ENCODE measurements around the gene PAPLN.
"Not testable (repeated sequence)": the region's sequence is repeated elsewhere in the genome, so short reads cannot be mapped to it uniquely, and the experiment has no call there.

The PAPLN gene

DNA sequence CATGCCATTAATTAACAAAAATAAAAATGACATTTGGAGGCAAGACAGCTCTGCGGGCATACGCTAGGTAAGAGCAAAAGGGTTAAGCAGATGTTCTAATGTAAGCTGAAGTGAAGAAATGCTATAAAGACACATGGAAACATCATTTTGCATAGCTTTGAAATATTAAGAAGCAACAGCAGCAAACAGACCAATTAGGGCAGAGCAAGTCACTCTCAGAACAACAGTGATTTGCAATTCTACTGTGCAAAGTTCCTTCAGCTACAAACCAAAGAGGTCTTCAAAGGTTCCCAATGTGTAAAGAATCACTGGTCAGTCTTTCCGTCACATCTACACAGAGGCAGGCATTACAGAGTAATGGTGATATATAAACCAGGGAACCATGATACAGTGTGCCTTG lies 68.2 kb downstream of the PAPLN start:
- Histone ChIP-seq H3K27ac (ENCODE audit: low read depth, low read length) (no peak overlapping the region), H3K4me1 (ENCODE audit: control insufficient read depth, insufficient read depth, low read length) (no peaks in the 10 kb centered on the region), H3K36me3 (ENCODE audit: control insufficient read depth, insufficient read depth, low read length) (no peaks in the 10 kb centered on the region), H3K4me3 (ENCODE audit: low read length) (no peak overlapping the region), H3K27me3 (ENCODE audit: control insufficient read depth, insufficient read depth, low read length) (no peaks in the 10 kb centered on the region), H3K9ac (ENCODE audit: low read length) (no peak overlapping the region)

DNA sequence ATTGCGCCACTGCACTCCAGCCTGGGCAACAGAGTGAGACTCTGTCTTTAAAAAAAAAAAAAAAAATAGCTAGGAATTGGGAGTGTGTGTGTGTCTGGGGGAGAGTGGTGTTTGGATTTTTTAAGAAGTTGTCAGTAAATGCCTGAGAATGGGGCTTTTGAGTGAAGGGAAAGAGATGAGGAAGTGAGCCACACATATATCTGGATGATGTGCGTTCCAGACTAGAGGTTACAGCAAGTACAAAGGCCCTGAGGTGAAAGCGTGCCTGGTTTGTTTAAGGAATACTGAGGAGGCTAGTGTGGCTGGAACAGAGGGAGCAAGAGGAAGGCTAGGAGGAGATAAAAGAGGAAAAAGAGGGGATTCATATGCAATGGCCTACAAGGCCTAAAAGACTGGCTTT lies 70.0 kb downstream of the PAPLN start:
- H3K4me1 ChIP-seq (ENCODE audit: control insufficient read depth, insufficient read depth, low read length): no peaks in the 10 kb centered on the region
- no peaks in the 10 kb centered on the region for H3K36me3 ChIP-seq (ENCODE audit: control insufficient read depth, insufficient read depth, low read length)
- no peaks in the 10 kb centered on the region for H3K27me3 ChIP-seq (ENCODE audit: control insufficient read depth, insufficient read depth, low read length)

DNA sequence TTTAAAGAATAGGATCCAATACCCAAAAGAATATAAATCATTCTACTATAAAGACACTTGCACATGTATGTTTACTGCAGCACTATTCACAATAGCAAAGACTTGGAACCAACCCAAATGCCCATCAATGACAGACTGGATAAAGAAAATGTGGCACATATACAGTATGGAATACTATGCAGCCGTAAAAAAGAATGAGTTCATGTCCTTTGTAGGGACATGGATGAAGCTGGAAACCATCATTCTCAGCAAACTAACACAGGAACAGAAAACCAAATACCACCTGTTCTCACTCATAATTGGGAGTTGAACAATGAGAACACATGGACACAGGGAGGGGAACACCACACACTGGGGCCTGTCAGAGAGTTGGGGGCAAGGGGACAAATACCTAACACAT lies 71.9 kb downstream of the PAPLN start:
- H3K4me3 ChIP-seq (ENCODE audit: low read length); H3K27me3 ChIP-seq (ENCODE audit: control insufficient read depth, insufficient read depth, low read length); H3K36me3 ChIP-seq (ENCODE audit: control insufficient read depth, insufficient read depth, low read length); H3K9ac ChIP-seq (ENCODE audit: low read length); H3K27ac ChIP-seq (ENCODE audit: low read depth, low read length); H3K4me1 ChIP-seq (ENCODE audit: control insufficient read depth, insufficient read depth, low read length): not testable (repeated sequence)

More for the DNA sequence above, 70.0 kb downstream of the PAPLN start:
- no peak overlapping the region for H3K4me3 ChIP-seq (ENCODE audit: low read length)
- no peak overlapping the region for H3K9ac ChIP-seq (ENCODE audit: low read length)
- no peak overlapping the region for H3K27ac ChIP-seq (ENCODE audit: low read depth, low read length)

DNA sequence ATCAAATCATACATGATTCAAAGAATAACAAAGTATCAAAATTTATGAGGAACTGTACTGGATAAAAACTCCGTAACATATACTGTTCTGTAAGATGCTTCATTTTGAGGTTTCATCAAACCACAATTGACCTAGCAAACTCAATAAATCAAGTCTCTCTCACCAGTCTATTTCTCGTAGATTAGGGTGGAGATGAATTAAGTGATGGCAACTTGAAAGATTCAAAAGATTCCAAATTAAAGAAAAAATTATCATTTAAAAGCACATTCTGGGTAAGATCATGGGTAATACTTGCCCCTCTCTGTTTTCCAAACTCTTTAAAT lies 74.4 kb downstream of the PAPLN start:
- Histone ChIP-seq H3K4me3 (ENCODE audit: low read length) (no peak overlapping the region), H3K4me1 (ENCODE audit: control insufficient read depth, insufficient read depth, low read length) (no peaks in the 10 kb centered on the region), H3K36me3 (ENCODE audit: control insufficient read depth, insufficient read depth, low read length) (no peaks in the 10 kb centered on the region), H3K27ac (ENCODE audit: low read depth, low read length) (no peak overlapping the region), H3K9ac (ENCODE audit: low read length) (no peak overlapping the region), H3K27me3 (ENCODE audit: control insufficient read depth, insufficient read depth, low read length) (no peaks in the 10 kb centered on the region)

DNA sequence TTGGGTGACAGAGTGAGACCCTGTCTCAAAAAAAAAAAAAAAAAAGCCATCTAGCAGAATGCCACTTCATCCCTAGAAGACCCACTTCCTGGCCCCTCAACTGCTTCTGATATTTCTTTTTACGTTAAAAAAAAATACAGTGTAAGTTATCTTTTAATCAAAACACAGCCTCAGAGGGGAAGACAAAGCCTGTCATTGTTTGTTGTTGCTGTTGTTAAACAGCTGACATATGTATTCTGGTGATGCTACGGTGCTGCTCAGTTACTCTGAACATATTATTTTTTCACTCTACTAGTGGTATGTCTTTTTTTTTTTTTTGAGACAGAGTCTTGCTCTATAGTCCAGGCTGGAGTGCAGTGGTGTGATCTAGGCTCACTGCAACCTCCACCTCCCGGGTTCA lies 75.4 kb downstream of the PAPLN start:
- Histone ChIP-seq H3K36me3 (ENCODE audit: control insufficient read depth, insufficient read depth, low read length) (no peaks in the 10 kb centered on the region), H3K9ac (ENCODE audit: low read length) (no peak overlapping the region), H3K4me3 (ENCODE audit: low read length) (no peak overlapping the region), H3K27me3 (ENCODE audit: control insufficient read depth, insufficient read depth, low read length) (no peaks in the 10 kb centered on the region), H3K27ac (ENCODE audit: low read depth, low read length) (no peak overlapping the region), H3K4me1 (ENCODE audit: control insufficient read depth, insufficient read depth, low read length) (no peaks in the 10 kb centered on the region)

DNA sequence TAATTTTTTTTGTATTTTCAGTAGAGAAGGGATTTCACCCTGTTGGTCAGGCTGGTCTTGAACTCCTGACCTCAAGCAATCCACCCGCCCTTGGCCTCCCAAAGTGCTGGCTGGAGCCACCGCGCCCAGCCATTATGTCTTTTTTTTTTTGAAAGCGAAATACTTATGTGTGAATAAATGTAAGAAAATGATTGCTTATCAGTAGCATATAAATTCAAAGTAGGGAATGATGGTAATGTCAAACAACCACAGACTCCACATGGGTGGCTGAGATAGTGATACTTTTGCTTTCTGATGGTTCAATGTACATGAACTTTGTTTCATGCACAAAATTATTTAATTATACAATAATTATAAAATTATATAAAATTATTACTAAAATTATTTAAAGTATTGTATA lies 75.8 kb downstream of the PAPLN start:
- H3K36me3 ChIP-seq (ENCODE audit: control insufficient read depth, insufficient read depth, low read length): no peaks in the 10 kb centered on the region
- no peak overlapping the region for H3K27ac ChIP-seq (ENCODE audit: low read depth, low read length)
- no peak overlapping the region for H3K4me3 ChIP-seq (ENCODE audit: low read length)
- no peaks in the 10 kb centered on the region for H3K4me1 ChIP-seq (ENCODE audit: control insufficient read depth, insufficient read depth, low read length)
- no peaks in the 10 kb centered on the region for H3K27me3 ChIP-seq (ENCODE audit: control insufficient read depth, insufficient read depth, low read length)
- H3K9ac ChIP-seq (ENCODE audit: low read length): no peak overlapping the region

DNA sequence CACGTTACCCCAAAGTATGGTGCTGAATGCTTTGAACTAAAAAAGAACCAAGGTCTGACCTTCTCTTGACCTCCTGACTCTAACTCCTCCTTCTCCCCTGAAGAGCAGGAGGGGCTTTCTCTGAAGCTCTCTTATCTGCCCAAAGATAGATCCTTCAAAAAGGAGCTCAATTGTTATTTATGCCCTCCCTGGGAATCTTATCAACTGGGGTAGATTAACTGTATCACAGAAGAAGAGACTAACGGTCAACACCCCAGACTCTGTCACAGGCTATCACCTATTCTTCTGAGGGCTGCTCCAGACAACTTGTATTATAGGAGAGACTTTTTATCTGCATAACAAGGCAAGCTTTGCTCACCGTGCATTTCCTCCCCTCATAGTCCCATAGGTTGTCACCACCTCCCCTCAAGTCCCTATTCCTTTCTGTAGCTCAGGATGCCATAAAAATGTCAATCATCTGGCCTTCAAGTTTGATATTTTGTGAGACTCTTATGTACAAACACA lies 86.6 kb downstream of the PAPLN start:
- H3K27ac ChIP-seq (ENCODE audit: low read depth, low read length): no peak overlapping the region
- H3K4me1 ChIP-seq (ENCODE audit: control insufficient read depth, insufficient read depth, low read length): no peaks in the 10 kb centered on the region
- H3K9ac ChIP-seq (ENCODE audit: low read length): no peak overlapping the region
- H3K36me3 ChIP-seq (ENCODE audit: control insufficient read depth, insufficient read depth, low read length): no peaks in the 10 kb centered on the region
- no peak overlapping the region for H3K4me3 ChIP-seq (ENCODE audit: low read length)
- no peaks in the 10 kb centered on the region for H3K27me3 ChIP-seq (ENCODE audit: control insufficient read depth, insufficient read depth, low read length)
